Breast epithelium (tissue), 3 donors: ENCODE data around the gene BBOX1.

Experiments used
- POLR2A ChIP-seq: fragments of 450-650 bp; IDR thresholded peaks from one replicate; pipeline ENCODE4 v1.6.1; 2016; ENCODE audit warnings: antibody characterized with exemption, mild to moderate bottlenecking, moderate library complexity
- POLR2AphosphoS5 ChIP-seq, 3 donors: sonication (generic); formaldehyde crosslinking; IDR thresholded peaks; one replicate each; pipeline ENCODE4 v1.6.1; 2017; ENCODE audit warnings: antibody characterized with exemption in 3 of 3
- TF ChIP-seq, protein P1 (sequence below), 3 donors: fragments of 450-650 bp; IDR thresholded peaks; one replicate each; pipeline ENCODE4 v1.5.1; 2016 to 2017; ENCODE audit warnings: antibody characterized with exemption in 3 of 3, mild to moderate bottlenecking in 3 of 3, moderate library complexity in 3 of 3

DNA sequence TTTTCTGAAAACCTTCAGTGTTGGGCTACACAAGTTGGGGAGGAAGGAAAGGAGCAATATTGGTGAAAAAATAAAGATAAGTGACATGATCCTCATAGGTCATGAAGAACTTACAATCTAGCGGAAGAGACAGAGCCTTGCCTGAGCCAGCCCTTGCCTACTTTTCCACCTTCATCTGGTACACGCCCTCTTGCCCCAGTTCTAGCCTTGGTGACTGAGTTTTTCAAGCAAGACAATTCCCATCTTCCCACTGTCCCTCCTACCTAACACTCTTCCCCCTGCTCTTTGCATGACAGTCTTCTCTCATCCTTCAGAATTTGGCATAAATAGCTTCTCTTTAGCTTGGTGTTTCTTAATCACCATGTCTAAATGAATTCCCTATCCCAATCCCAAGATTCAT is 42.6 kb downstream of the BBOX1 start:
- no peak for TF ChIP-seq POLR2A
- TF ChIP-seq, protein P1, sequence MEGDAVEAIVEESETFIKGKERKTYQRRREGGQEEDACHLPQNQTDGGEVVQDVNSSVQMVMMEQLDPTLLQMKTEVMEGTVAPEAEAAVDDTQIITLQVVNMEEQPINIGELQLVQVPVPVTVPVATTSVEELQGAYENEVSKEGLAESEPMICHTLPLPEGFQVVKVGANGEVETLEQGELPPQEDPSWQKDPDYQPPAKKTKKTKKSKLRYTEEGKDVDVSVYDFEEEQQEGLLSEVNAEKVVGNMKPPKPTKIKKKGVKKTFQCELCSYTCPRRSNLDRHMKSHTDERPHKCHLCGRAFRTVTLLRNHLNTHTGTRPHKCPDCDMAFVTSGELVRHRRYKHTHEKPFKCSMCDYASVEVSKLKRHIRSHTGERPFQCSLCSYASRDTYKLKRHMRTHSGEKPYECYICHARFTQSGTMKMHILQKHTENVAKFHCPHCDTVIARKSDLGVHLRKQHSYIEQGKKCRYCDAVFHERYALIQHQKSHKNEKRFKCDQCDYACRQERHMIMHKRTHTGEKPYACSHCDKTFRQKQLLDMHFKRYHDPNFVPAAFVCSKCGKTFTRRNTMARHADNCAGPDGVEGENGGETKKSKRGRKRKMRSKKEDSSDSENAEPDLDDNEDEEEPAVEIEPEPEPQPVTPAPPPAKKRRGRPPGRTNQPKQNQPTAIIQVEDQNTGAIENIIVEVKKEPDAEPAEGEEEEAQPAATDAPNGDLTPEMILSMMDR (IDR thresholded peaks at IDR 0.05) = no peak
- no peak for TF ChIP-seq POLR2AphosphoS5 (IDR thresholded peaks at IDR 0.05)
